IMR-90 (cell line): ENCODE results near the gene AS3MT.

ENCODE experiments used
- POLR2A ChIP-seq: IDR thresholded peaks from 2 replicates; pipeline ENCODE4 v1.6.1; 2012; ENCODE audit warnings: mild to moderate bottlenecking, low read depth, low read length
- USF2 ChIP-seq: fragments of 150-350 bp; IDR thresholded peaks from 2 replicates; pipeline ENCODE4 v1.6.1; 2017; ENCODE audit warnings: mild to moderate bottlenecking, antibody characterized with exemption, low read length, low read depth

- TF ChIP-seq POLR2A (no peak), USF2 (no peak)
Measured at GRCh38 chr10:102859911-102860310, 9.4 kb upstream of the AS3MT start.
